Karpas-422 (cell line): ENCODE results near the gene FGD5. TPM values are rescaled to one million over a fixed set of nuclear protein-coding genes. Genes with fewer than 3 reads are reported as not detected.

Experiments used
- DNase-seq: peaks from one replicate; pipeline ENCODE4 v3.0.0-alpha.2; 2015
- H2AFZ ChIP-seq: fragments of 200-600 bp; sonication (generic); 2 replicates; pipeline ENCODE4 v1.6.1; 2014; ENCODE audit warnings: antibody characterized with exemption, low read length, mixed read lengths
- H3K27ac ChIP-seq: fragments of 200-600 bp; sonication (generic); 2 replicates; pipeline ENCODE4 v1.5.1; 2014; ENCODE audit warnings: mild to moderate bottlenecking, low read length, moderate library complexity
- H3K27me3 ChIP-seq: fragments of 200-600 bp; sonication (generic); 2 replicates; pipeline ENCODE4 v1.6.1; 2014; ENCODE audit warnings: low read length, mixed read lengths
- H3K36me3 ChIP-seq: fragments of 200-600 bp; sonication (generic); 2 replicates; pipeline ENCODE4 v1.6.1; 2014; ENCODE audit warnings: low read length, mixed read lengths; ENCODE audit not compliant: insufficient read depth
- H3K4me1 ChIP-seq: fragments of 200-600 bp; sonication (generic); 2 replicates; pipeline ENCODE4 v1.6.1; 2014; ENCODE audit warnings: mild to moderate bottlenecking, low read length, mixed read lengths
- H3K4me2 ChIP-seq: fragments of 200-600 bp; sonication (generic); 2 replicates; pipeline ENCODE4 v1.6.1; 2014; ENCODE audit warnings: low read length, low read depth, mild to moderate bottlenecking; ENCODE audit not compliant: poor library complexity, severe bottlenecking
- H3K4me3 ChIP-seq: fragments of 200-600 bp; sonication (generic); 2 replicates; pipeline ENCODE4 v1.5.1; 2014; ENCODE audit warnings: mild to moderate bottlenecking, antibody characterized with exemption, low read length, mixed read lengths
- H3K79me2 ChIP-seq: fragments of 200-600 bp; sonication (generic); 2 replicates; pipeline ENCODE4 v1.6.1; 2014; ENCODE audit warnings: mild to moderate bottlenecking, low read length, mixed read lengths
- H3K9ac ChIP-seq: fragments of 200-600 bp; sonication (generic); 2 replicates; pipeline ENCODE4 v1.6.0; 2014; ENCODE audit warnings: low read length
- H3K9me2 ChIP-seq: fragments of 200-600 bp; sonication (generic), shearing (Covaris generic); replicated peaks from 2 replicates; pipeline ENCODE4 v1.6.0; 2014; ENCODE audit warnings: mild to moderate bottlenecking, low read length, moderate library complexity; ENCODE audit not compliant: insufficient read depth
- H3K9me3 ChIP-seq: fragments of 300-700, 200-600 bp; sonication (generic); 2 replicates; pipeline ENCODE4 v1.6.1; 2014; ENCODE audit warnings: low read length, mixed read lengths
- H4K20me1 ChIP-seq: fragments of 200-600 bp; sonication (generic); 2 replicates; pipeline ENCODE4 v1.6.1; 2014; ENCODE audit warnings: mild to moderate bottlenecking, antibody characterized with exemption, low read length, low read depth; ENCODE audit not compliant: insufficient read depth
- total RNA-seq: library from RNA; depleted of rRNA; stranded (reverse); fragments of >200 nt; shearing (Covaris generic); gene quantifications from 2 replicates; pipeline ENCODE4 v1.2.3, GENCODE V29; 2014; ENCODE audit warnings: low replicate concordance

The FGD5 gene
- total RNA-seq, 1 experiment from 2014 or later: not detected

GRCh38 chr3:14823393-14823792 lies 4.6 kb downstream of the FGD5 start:
- H3K27me3 ChIP-seq: no peaks in the 10 kb centered on the region
- no peak overlapping the region for H3K4me2 ChIP-seq
- no peak overlapping the region for H2AFZ ChIP-seq
- H3K79me2 ChIP-seq: no peaks in the 10 kb centered on the region
- no peak overlapping the region for H3K27ac ChIP-seq
- no peak overlapping the region for H3K4me3 ChIP-seq
- no peak overlapping the region for H3K9ac ChIP-seq
- H3K9me3 ChIP-seq: no peaks in the 10 kb centered on the region
- H3K4me1 ChIP-seq: no peaks in the 10 kb centered on the region
- no peaks in the 10 kb centered on the region for H3K36me3 ChIP-seq
- H4K20me1 ChIP-seq: no peaks in the 10 kb centered on the region
- no peak for DNase-seq
- H3K9me2 ChIP-seq: no peaks in the 10 kb centered on the region

- Histone ChIP-seq H3K4me3 (no peak overlapping the region), H3K9me2 (no peaks in the 10 kb centered on the region), H3K36me3 (no peaks in the 10 kb centered on the region), H3K4me2 (no peak overlapping the region), H3K9me3 (no peaks in the 10 kb centered on the region), H3K9ac (no peak overlapping the region), H3K27me3 (no peaks in the 10 kb centered on the region), H2AFZ (no peak overlapping the region), H4K20me1 (no peaks in the 10 kb centered on the region), H3K79me2 (no peaks in the 10 kb centered on the region), H3K27ac (no peak overlapping the region), H3K4me1 (no peaks in the 10 kb centered on the region)
- no peak for DNase-seq
Measured at GRCh38 chr3:14823910-14824629, 5.3 kb downstream of the FGD5 start.

GRCh38 chr3:14824646-14825045 lies 5.9 kb downstream of the FGD5 start:
- no peaks in the 10 kb centered on the region for H3K4me1 ChIP-seq
- H3K27ac ChIP-seq: no peak overlapping the region
- no peaks in the 10 kb centered on the region for H4K20me1 ChIP-seq
- no peaks in the 10 kb centered on the region for H3K79me2 ChIP-seq
- DNase-seq: no peak
- no peaks in the 10 kb centered on the region for H3K27me3 ChIP-seq
- no peaks in the 10 kb centered on the region for H3K36me3 ChIP-seq
- no peaks in the 10 kb centered on the region for H3K9me2 ChIP-seq
- no peak overlapping the region for H3K9ac ChIP-seq
- no peaks in the 10 kb centered on the region for H3K9me3 ChIP-seq
- H2AFZ ChIP-seq: no peak overlapping the region
- H3K4me2 ChIP-seq: no peak overlapping the region
- H3K4me3 ChIP-seq: no peak overlapping the region

- H4K20me1 ChIP-seq: no peaks in the 10 kb centered on the region
- H3K4me3 ChIP-seq: no peak overlapping the region
- no peaks in the 10 kb centered on the region for H3K9me3 ChIP-seq
- no peaks in the 10 kb centered on the region for H3K27me3 ChIP-seq
- H3K36me3 ChIP-seq: no peaks in the 10 kb centered on the region
- no peaks in the 10 kb centered on the region for H3K9me2 ChIP-seq
- no peak overlapping the region for H3K27ac ChIP-seq
- no peak overlapping the region for H2AFZ ChIP-seq
- H3K9ac ChIP-seq: no peak overlapping the region
- H3K4me1 ChIP-seq: no peaks in the 10 kb centered on the region
- H3K4me2 ChIP-seq: no peak overlapping the region
- DNase-seq: no peak
- no peaks in the 10 kb centered on the region for H3K79me2 ChIP-seq
Measured at GRCh38 chr3:14826069-14826468, 7.3 kb downstream of the FGD5 start.

- H3K9me2 ChIP-seq: no peaks in the 10 kb centered on the region
- H3K4me1 ChIP-seq: no peaks in the 10 kb centered on the region
- H3K79me2 ChIP-seq: no peaks in the 10 kb centered on the region
- no peak overlapping the region for H2AFZ ChIP-seq
- no peaks in the 10 kb centered on the region for H3K27me3 ChIP-seq
- H3K9me3 ChIP-seq: no peaks in the 10 kb centered on the region
- no peak overlapping the region for H3K4me2 ChIP-seq
- H3K4me3 ChIP-seq: no peak overlapping the region
- H3K36me3 ChIP-seq: no peaks in the 10 kb centered on the region
- no peak overlapping the region for H3K27ac ChIP-seq
- H4K20me1 ChIP-seq: no peaks in the 10 kb centered on the region
- H3K9ac ChIP-seq: no peak overlapping the region
- DNase-seq: no peak
Measured at GRCh38 chr3:14827776-14828175, 9.0 kb downstream of the FGD5 start.

GRCh38 chr3:14829811-14830210 lies 11.0 kb downstream of the FGD5 start:
- Histone ChIP-seq H3K9me3 (no peaks in the 10 kb centered on the region), H3K4me3 (no peak overlapping the region), H2AFZ (no peak overlapping the region), H3K36me3 (no peaks in the 10 kb centered on the region), H3K4me1 (no peaks in the 10 kb centered on the region), H3K9me2 (no peaks in the 10 kb centered on the region), H3K9ac (no peak overlapping the region), H3K4me2 (no peak overlapping the region), H3K79me2 (no peaks in the 10 kb centered on the region), H3K27me3 (no peaks in the 10 kb centered on the region), H4K20me1 (no peaks in the 10 kb centered on the region), H3K27ac (no peak overlapping the region)
- DNase-seq: no peak

GRCh38 chr3:14831916-14832450 lies 13.2 kb downstream of the FGD5 start:
- DNase-seq: no peak
- Histone ChIP-seq H3K9me2 (no peaks in the 10 kb centered on the region), H4K20me1 (no peaks in the 10 kb centered on the region), H3K27ac (no peak overlapping the region), H3K4me1 (no peaks in the 10 kb centered on the region), H3K4me3 (no peak overlapping the region), H3K36me3 (no peaks in the 10 kb centered on the region), H3K9ac (no peak overlapping the region), H3K4me2 (no peak overlapping the region), H3K27me3 (no peaks in the 10 kb centered on the region), H3K79me2 (no peaks in the 10 kb centered on the region), H2AFZ (no peak overlapping the region), H3K9me3 (no peaks in the 10 kb centered on the region)

GRCh38 chr3:14832975-14833722 lies 14.4 kb downstream of the FGD5 start:
- no peak overlapping the region for H3K4me3 ChIP-seq
- H3K9me2 ChIP-seq: no peaks in the 10 kb centered on the region
- H3K4me2 ChIP-seq: no peak overlapping the region
- no peaks in the 10 kb centered on the region for H4K20me1 ChIP-seq
- no peaks in the 10 kb centered on the region for H3K4me1 ChIP-seq
- H3K9ac ChIP-seq: no peak overlapping the region
- no peaks in the 10 kb centered on the region for H3K9me3 ChIP-seq
- H3K27me3 ChIP-seq: no peaks in the 10 kb centered on the region
- DNase-seq: no peak
- H3K79me2 ChIP-seq: no peaks in the 10 kb centered on the region
- H3K27ac ChIP-seq: no peak overlapping the region
- no peak overlapping the region for H2AFZ ChIP-seq
- no peaks in the 10 kb centered on the region for H3K36me3 ChIP-seq
